ENCODE data around the gene ITPKC.
"Not testable (repeated sequence)": the region's sequence is repeated elsewhere in the genome, so short reads cannot be mapped to it uniquely, and the experiment has no call there.

The ITPKC gene

GRCh38 chr19:40714441-40715299 is 2.2 kb upstream of the ITPKC start:
- peak; percentile 86 to 87 for DNase-seq (ENCODE audit: extremely low read depth in 1 of 2, low read depth in 1 of 2)

- peak; percentile 47 to 72 for DNase-seq (ENCODE audit: extremely low read depth in 1 of 2, low read depth in 1 of 2)
Measured at GRCh38 chr19:40716031-40716481, 856 bp upstream of the ITPKC start.

DNA sequence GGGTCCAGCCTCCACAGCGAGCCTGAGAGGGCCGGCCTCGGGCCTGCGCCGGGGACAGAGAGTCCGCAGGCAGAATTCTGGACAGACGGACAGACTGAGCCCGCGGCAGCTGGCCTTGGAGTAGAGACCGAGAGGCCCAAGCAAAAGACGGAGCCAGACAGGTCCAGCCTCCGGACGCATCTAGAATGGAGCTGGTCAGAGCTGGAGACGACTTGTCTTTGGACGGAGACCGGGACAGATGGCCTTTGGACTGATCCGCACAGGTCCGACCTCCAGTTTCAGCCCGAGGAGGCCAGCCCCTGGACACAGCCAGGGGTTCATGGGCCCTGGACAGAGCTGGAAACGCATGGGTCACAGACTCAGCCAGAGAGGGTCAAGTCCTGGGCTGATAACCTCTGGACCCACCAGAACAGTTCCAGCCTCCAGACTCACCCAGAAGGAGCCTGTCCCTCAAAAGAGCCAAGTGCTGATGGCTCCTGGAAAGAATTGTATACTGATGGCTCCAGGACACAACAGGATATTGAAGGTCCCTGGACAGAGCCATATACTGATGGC is 490 bp downstream of the ITPKC start:
- DNase-seq (ENCODE audit: extremely low read depth in 1 of 2, low read depth in 1 of 2), result no peak

GRCh38 chr19:40717880-40718773 is 1.2 kb downstream of the ITPKC start:
- DNase-seq (ENCODE audit: extremely low read depth in 1 of 2, low read depth in 1 of 2), result no peak

GRCh38 chr19:40718774-40719391 is 2.0 kb downstream of the ITPKC start:
- DNase-seq (ENCODE audit: extremely low read depth in 1 of 2, low read depth in 1 of 2), result no peak

DNA sequence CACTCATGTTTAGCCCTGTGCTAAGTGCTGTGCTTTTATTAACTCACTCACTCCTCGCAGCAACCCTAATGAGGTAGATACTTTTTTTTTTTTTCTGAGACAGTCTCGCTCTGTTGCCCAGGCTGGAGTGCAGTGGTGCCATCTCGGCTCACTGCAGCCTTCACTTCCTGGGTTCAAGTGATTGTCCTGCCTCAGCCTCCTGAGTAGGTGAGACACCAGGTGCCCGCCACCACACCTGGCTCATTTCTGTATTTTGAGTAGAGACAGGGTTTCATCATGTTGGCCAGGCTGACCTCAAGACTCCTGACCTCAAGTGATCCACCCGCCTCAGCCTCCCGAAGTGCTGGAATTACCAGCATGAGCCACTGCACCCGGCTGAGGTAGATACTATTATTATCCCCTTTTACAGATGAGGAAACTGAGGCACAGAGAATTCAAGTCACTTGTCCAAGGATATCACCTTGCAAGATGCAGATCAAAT is 2.5 kb downstream of the ITPKC start:
- DNase-seq (ENCODE audit: extremely low read depth in 1 of 2, low read depth in 1 of 2), result no peak

GRCh38 chr19:40721140-40721486 is 4.2 kb downstream of the ITPKC start:
- DNase-seq (ENCODE audit: extremely low read depth in 1 of 2, low read depth in 1 of 2), result no peak

- DNase-seq (ENCODE audit: extremely low read depth in 1 of 2, low read depth in 1 of 2), result no peak
Measured at GRCh38 chr19:40721936-40722661, 5.2 kb downstream of the ITPKC start.

DNA sequence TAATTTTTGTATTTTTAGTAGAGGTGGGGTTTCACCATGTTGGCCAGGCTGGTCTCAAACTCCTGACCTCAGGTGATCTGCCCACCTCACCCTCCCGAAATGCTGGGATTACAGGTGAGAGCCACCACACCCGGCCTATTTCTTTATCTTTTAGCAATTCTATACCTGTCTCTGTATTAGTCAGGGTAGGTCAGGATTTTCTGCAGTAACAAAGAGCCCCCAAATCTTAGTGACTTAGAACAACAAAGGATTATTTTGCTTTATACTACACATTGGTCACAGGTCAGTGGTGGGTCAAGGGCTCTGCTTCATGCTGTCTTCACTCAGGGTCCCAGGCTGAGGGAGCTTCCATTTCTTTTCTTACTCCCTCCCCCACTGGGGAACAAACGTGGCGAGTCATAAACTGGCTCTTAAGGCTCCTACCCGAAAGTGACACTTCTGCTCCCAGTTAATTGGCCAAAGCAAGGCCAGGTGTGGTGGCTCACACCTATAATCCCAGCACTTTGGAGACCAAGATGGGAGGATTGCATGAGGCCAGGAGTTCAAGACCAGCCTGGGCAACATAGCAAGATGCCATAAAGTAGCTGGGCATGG is 6.8 kb downstream of the ITPKC start:
- no peak for DNase-seq (ENCODE audit: extremely low read depth in 1 of 2, low read depth in 1 of 2)

GRCh38 chr19:40724315-40724714 is 7.4 kb downstream of the ITPKC start:
- no peak for DNase-seq (ENCODE audit: extremely low read depth in 1 of 2, low read depth in 1 of 2)

GRCh38 chr19:40724855-40725254 is 7.9 kb downstream of the ITPKC start:
- DNase-seq (ENCODE audit: extremely low read depth in 1 of 2, low read depth in 1 of 2), result no peak

- no peak for DNase-seq (ENCODE audit: extremely low read depth in 1 of 2, low read depth in 1 of 2)
Measured at GRCh38 chr19:40726279-40726678, 9.4 kb downstream of the ITPKC start.

DNA sequence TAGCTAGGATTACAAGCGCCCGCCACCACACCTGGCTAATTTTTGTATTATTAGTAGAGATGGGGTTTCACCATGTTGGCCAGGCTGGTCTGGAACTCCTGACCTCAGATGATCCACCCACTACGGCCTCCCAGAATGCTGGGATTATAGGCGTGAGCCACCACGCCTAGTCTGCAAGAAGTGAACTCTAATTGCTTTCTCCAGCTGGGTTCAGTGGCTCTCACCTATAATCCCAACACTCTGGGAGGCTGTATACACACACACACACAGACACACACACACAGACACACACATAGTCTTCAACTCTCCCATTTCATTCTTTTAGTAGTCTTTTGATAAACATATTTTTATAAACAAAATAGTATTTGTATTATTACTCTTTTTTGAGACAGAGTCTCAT is 13.2 kb downstream of the ITPKC start:
- DNase-seq (ENCODE audit: extremely low read depth in 1 of 2, low read depth in 1 of 2), result not testable (repeated sequence)

DNA sequence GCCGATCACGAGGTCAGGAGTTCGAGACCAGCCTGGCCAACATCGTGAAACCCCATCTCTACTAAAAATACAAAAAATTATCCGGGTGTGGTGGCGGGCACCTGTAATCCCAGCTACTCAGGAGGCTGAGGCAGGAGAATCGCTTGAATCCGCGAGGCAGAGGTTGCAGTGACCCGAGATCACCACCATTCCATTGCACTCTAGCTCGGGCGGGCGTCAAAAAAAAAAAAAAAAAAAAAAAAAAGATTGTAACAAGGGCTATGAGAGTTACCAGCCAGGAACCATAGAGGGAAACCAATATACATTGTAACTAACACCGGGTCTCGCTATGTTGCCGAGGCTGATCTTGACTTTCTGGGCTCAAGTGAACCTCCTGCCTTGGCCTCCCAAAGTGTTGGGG is 15.4 kb downstream of the ITPKC start:
- DNase-seq (ENCODE audit: extremely low read depth in 1 of 2, low read depth in 1 of 2), result not testable (repeated sequence)

- DNase-seq (ENCODE audit: extremely low read depth in 1 of 2, low read depth in 1 of 2), result no peak
Measured at GRCh38 chr19:40733149-40733548, 16.2 kb downstream of the ITPKC start.

DNA sequence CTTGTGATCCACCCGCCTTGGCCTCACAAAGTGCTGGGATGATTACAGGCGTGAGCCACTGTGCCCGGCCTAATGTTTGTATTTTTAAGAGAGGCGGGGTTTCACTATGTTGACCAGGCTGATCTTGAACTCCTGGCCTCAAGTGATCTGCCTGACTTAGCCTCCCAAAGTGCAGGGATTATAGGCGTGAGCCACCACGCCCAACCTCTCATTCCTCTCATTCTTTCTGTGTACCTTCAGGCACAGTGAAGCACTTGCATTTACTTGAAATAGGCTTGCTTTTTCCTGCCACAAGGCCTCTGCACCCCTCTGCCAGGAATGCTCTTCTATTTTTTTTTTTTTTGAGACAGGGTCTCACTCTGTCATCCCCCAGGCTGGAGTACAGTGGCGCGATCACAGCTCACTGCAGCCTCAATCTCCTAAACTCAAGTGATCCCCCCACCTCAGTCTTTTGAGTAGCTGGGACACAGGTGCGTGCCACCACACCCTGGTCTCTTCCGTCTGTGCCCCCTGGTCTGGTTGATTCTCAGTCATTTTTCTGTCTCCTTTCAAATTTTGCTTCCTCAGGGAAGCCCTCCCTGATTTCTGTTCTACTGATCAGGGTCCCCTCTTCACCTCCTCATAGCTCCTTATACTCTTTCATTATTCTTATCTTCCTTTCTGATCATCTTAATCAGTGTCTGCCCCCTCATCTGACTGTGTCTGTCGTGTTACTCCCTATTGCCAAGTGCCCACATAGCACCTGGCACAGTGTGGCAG is 18.3 kb downstream of the ITPKC start:
- no peak for DNase-seq (ENCODE audit: extremely low read depth in 1 of 2, low read depth in 1 of 2)

DNA sequence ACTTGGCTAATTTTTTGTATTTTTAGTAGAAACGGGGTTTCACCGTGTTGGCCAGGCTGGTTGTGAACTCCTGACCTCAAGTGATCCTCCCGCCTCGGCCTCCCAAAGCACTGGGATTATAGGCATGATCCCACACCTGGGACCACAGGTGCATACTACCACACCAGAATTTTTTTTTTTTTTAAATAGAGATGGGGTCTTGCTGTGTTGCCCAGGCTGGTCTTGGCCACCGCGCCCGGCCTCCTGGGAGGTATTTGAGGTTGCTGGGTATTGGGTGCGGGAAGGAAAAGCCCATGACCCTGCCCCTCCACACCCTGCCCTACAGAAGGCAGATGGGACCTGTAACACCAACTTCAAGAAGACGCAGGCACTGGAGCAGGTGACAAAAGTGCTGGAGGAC is 19.7 kb downstream of the ITPKC start:
- no peak for DNase-seq (ENCODE audit: extremely low read depth in 1 of 2, low read depth in 1 of 2)

GRCh38 chr19:40737102-40737644 is 20.3 kb downstream of the ITPKC start:
- no peak for DNase-seq (ENCODE audit: extremely low read depth in 1 of 2, low read depth in 1 of 2)
